GDM1 (cell line): ENCODE results near the gene NRXN3.

Experiments
- DNase-seq: peaks from one replicate; lab custom pipeline; 2025; lab: John Stamatoyannopoulos, UW

The NRXN3 gene

GRCh38 chr14:79285263-79285662, 1115.1 kb downstream of the NRXN3 start:
- no peak for DNase-seq

GRCh38 chr14:79287976-79288375, 1117.8 kb downstream of the NRXN3 start:
- no peak for DNase-seq

- DNase-seq: no peak
Observed at GRCh38 chr14:79293482-79294177, 1123.5 kb downstream of the NRXN3 start.

- DNase-seq: no peak
Observed at GRCh38 chr14:79294499-79294898, 1124.3 kb downstream of the NRXN3 start.

GRCh38 chr14:79295385-79295784, 1125.2 kb downstream of the NRXN3 start:
- no peak for DNase-seq

- DNase-seq: no peak
Observed at GRCh38 chr14:79298373-79298772, 1128.2 kb downstream of the NRXN3 start.

DNA sequence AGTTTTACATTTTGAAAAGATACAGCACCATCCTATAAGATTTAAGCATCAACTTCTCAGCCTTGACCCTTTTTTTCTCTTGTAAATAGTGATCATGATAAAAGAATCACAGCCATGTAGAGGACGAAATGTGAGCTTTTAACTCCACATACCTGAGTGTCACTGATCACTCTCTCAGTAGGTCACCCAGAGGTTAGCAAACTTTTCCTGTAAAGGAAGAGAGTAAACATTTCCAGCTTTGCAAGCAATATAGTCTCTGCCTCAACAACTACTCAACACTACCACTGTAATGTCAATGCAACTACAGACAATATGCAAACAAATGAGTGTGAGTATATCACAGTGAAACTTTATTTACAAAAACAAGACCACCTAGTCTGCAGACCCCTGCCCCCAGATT, 1129.0 kb downstream of the NRXN3 start:
- DNase-seq: no peak

DNA sequence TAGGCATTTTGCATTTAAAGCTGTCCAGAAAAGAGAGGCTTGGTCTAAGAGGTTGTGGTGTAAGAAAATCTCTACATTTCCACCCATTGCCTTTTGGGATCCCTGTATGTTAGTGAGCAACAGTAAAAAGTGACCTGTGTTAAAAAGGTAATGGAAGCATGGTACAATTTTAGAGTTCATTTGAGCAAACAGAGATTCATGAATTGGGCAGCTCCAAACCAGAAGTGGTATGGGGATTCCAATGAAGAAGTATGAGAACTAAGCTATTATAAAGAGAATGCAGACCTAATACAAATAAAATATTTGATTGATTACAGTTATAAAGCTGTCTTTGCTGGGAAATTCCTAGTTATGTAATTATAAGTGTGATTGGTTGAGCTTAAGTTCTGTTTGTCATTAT, 1134.1 kb downstream of the NRXN3 start:
- no peak for DNase-seq

DNA sequence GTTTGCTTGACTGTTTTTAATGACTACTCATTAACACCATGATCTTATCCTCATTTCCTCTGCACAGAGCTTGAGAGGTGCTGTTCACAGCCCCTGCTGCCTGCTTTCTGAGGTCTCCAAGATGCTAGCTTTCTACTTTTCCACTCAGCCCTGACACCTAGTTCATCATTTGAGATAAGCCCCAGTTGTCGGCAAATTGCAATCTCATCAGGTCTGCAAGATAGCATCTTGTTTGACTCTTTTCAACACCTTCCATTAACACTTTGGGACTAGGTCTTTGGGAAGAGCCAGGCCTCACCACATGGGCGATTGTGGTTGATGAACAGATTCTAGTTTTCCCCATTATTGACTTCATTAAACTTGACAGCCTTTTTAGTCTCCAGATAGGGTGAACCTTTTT, 1136.4 kb downstream of the NRXN3 start:
- no peak for DNase-seq

- no peak for DNase-seq
Observed at GRCh38 chr14:79318371-79318770, 1148.2 kb downstream of the NRXN3 start.

DNA sequence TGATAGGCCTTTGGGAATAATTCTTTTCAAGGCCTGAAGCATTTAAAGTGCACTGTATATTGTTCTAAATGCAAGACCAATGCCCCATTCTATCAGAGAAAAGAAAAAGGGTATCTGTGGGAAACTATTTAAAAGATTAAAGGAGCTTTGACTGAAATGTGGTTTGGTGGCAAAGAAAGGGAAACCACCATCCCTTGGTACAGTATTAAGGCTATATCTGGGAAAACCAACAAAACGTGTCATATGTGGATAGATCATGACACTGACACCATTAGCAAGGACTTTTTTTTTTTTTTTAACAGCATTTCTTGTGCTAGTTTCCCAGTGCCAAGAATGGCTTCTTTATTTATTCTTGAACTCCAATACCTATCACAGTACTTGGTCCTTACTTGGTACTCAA, 1150.4 kb downstream of the NRXN3 start:
- DNase-seq: no peak

DNA sequence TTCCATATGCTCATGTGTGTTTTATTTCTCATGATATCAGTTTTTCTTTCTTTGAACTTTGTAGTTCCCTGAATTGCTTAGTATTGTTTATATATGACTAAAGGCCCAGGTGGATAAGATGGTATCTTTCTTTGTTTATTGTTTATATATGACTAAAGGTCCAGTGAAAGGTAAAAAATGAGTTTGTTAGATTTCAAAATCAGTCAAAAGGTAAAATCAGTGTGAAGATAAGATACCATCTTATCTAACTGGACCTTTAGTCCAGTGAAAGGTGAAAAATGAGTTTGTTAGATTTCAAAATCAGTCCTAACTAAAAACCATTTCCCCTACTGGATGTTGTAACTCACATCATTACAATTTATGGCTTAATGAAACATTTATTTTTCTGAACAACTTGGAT, 1150.9 kb downstream of the NRXN3 start:
- DNase-seq: no peak

GRCh38 chr14:79325071-79325470, 1154.9 kb downstream of the NRXN3 start:
- no peak for DNase-seq

DNA sequence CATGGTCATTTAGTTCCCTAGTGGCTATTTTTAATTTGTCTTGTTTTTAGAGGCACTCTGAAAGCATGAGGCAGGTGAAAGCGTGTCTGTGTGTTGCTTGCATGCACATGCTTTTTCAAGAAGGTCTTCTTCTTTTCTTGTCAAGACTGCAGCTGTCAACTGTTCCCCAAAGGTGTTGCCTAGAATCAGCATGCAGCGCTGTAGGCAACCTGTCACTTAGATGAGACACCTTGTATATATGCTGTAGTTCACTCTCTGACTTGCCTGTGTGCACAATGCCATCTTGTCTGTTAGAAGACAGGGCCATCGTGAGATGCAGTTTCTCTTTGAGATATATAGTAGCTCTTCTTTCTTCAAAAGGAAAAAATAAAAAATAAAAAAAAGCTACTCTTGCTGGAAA, 1155.4 kb downstream of the NRXN3 start:
- no peak for DNase-seq

DNA sequence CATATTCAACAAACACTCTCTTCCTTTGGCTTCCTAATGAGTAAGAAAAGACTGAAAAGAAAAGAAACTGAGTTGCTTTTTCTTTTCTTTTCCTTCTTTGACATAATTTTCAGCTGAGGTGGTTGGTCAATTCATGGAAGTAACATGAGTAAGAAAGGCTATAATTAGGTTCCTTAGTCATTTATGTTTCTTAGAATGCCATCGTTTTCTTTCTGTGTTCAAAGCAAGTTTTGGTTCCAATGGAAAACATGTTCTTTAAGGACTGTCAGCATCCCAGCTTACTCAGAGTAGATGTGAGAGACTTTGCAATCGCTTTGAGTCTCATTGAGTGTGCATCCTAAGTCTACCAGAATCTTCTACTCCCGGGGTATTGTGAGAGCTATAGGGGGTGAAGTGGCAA, 1158.7 kb downstream of the NRXN3 start:
- no peak for DNase-seq

DNA sequence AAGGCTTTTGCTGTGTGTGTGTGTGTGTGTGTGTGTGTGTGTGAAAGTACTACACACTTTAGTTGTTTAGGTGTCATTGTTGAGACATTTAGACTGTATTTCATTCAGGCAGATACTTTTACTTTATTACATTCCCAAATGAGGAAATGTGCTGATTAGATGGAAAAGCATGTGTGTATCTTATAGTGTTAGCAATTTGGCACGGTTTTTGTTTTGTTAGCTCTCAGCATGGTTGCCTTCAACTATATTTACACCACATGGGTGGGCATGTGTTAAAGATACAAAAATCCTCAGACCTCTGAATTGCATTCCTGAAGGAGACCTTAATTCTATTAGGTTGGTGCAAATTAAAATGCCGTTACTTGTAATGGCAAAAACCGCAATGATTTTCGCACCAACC, 1161.7 kb downstream of the NRXN3 start:
- DNase-seq: no peak

GRCh38 chr14:79332504-79333197, 1162.5 kb downstream of the NRXN3 start:
- no peak for DNase-seq

DNA sequence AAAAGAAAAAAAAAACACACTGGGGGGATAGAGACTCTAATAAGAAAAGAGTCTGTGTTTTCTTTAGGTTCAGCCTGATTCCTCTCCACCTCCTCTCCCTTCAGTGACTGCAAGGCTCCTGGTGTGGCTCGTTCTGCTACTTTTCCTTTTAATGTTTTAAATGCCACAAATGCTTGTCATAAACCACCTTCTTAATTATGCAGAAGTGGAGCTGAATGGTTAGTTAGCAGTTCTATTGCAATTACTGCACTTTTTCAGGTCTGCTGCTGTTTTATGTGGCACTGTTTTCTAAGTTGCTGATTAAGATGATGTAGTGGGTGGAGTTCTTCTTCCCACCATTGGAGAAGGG, 1163.0 kb downstream of the NRXN3 start:
- no peak for DNase-seq

- no peak for DNase-seq
Observed at GRCh38 chr14:79334272-79334671, 1164.1 kb downstream of the NRXN3 start.

DNA sequence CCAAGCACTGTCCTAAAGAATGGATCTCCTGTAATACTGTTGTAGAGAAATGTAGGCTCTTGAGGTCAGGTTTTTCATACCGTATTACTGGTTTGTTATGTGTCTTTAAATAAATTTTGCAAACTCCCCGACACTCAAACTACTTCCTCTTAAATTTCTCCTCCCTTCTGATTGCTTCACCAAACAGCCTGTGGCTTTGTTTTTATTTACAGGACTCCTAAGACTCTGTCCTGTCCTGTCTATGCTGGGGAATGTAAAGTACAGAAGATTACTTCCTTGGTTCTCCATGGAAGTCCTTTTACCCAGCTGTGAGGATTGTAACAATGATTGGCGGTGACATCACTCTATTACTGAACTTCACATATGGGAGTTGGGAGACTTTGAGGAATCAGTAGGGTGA, 1167.6 kb downstream of the NRXN3 start:
- DNase-seq: no peak

DNA sequence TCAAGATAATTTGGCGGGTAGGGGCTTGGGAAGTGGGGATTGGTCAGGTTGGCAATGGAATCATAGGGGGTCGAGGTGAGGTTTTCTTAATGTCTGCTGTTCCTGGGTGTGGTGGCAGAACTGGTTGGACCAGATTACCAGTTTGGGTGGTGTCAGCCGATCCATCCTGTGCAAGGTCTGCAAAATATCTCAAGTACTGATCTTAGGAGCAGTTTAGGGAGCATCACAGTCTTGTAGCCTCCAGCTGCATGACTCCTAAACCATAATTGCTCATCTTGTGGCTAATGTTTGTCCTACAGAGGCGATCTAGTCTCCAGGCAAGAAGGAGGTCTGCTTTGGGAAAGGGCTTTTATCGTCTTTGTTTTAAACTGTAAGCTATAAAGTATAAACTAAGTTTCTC, 1172.8 kb downstream of the NRXN3 start:
- DNase-seq: no peak

DNA sequence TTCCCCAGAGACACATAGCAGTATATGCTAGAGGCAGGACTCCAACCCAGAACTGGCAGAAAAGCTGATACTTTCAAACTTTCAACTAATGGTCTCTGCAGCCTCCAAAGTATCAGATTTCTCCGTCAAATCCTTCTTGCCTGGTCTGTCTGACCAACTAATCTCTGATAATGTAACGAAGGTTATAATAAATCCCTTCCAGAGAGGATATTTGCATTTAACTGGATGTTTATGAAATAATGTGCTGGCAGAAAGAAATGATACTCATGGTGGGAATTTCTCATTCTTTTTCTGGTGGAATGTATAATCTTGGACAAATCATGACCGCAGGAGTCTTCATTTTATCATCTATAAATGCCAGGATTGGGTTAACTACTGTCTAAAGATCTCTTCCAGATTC, 1180.8 kb downstream of the NRXN3 start:
- DNase-seq: no peak

DNA sequence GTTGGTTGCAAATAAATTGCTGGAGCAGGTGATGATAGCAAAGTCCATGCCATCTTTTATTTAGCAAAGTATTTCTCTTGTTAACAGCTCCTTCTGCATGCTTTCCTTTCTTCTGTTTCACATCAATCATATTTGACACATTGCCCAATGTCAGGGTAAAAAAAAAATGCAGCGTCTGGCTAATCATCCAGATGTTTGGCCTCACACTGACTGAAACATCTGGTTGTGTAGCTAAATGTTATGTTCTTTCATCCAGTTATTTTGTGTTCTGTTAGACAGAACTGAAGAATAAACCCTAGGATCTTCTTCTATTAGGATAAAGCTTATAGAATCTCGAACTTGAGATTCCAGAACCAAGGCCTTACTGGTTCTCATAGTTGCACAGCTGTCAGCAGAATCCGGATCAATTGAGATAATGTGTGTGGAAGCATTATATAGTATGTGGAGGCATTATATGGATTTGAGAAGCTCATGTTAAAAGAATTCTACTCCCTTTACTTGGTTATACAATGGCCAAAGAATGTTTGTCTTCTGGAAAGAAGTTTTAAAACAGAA, 1182.0 kb downstream of the NRXN3 start:
- no peak for DNase-seq

GRCh38 chr14:79354336-79354735, 1184.2 kb downstream of the NRXN3 start:
- DNase-seq: no peak
